GM18508 (cell line): ENCODE data around the gene LIN7B.

ENCODE experiments used
- ATAC-seq: cut with Tn5 transposase; IDR thresholded peaks from one replicate; pipeline ENCODE4 v1.9.1; 2021; ENCODE audit warnings: moderate number of reproducible peaks; ENCODE audit not compliant: insufficient read depth, unreplicated experiment

Gene LIN7B

DNA sequence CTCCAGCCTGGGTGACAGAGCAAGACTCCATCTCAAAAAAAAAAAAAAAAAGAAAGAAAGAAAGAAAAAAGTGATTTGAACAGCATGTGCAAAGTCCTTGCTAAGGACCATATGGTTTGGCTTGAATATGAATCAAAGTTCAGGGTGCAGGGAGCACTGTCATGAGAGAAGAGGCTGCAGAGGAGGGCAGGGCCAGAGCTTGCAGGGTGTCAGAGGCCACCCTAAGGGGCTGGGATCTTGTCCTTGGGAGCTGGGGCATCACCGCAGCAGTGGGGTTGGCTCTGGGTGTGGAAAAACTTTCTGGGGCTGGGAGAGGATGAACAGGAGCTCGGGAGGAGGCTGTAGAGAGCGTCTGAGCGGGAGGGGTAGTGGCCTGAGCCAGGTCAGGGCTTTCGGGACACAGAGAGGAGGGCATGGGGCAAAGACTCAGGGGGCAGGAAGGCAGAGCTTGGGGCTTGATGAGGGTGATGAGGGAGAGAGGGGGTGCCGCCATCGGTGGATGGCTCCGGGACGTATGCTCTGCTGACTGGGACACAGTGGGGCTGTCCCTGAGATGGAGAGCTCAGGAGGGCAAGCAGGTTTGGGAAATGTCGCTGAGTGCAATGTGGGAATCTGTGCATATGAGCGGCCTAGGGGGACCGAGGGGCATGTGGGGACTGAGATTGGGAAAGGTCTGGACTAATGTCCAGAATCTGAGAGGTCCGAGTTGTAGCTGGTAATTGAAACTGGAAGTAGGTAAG, 46.5 kb downstream of the LIN7B start:
- no peak for ATAC-seq

GRCh38 chr19:49161987-49162386, 47.8 kb downstream of the LIN7B start:
- ATAC-seq, result no peak

DNA sequence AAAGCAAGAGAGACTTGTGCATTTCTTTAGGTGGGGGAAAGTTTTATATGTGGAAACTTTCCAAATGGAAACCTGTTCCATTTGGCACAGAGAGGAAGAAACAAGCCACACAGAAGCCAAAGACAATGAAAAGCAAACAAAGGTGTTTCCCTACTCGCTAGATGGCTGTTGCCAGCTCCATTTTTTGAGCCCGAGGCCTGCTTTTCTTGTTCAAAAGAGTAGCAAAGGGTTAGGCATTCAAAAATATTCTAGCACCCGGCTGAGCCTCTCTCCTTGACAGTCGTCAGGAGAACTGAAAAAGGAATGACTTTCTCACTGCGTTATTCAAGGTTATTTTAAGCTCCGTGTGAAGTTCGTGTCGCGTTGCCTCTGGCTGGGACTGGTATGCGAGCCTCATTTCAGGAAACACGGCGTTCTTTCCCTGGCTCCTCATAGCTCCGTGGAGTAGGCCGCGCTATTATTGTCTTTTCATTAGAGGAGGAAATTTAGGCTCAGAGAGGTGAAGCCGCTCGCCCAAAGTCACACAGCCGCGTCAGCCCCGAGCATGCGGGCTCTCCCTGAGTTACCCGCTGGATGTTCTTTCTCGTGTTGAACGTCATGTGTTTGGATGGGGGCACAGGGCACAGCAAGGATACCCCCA, 51.1 kb downstream of the LIN7B start:
- no peak for ATAC-seq

DNA sequence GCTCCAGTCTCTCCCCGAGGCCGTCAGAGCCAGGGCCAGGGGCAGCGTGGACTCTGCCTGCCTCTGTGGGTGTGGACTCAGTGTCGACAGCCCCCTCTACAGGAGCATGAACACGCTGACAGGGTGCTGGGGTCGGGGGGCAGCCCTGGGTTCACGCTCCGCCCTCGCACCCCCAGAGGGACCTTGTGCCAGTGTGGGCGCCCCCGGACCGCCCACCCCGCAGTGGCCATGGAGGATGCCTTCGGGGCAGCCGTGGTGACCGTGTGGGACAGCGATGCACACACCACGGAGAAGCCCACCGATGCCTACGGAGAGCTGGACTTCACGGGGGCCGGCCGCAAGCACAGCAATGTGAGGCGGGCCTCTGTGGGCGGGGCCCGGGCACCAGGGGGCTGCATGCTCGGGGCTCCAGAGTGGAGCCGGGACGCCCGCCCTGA, 51.7 kb downstream of the LIN7B start:
- ATAC-seq, result no peak

GRCh38 chr19:49167857-49168409, 53.8 kb downstream of the LIN7B start:
- ATAC-seq, result no peak
